ENCODE measurements around the gene LAMA2. TPM values are rescaled to one million over a fixed set of nuclear protein-coding genes. Genes with fewer than 3 reads are reported as not detected.

The LAMA2 gene
- total and polyA plus RNA-seq, 7 donors, result 0.46 to 131 (median 59.6) TPM

DNA sequence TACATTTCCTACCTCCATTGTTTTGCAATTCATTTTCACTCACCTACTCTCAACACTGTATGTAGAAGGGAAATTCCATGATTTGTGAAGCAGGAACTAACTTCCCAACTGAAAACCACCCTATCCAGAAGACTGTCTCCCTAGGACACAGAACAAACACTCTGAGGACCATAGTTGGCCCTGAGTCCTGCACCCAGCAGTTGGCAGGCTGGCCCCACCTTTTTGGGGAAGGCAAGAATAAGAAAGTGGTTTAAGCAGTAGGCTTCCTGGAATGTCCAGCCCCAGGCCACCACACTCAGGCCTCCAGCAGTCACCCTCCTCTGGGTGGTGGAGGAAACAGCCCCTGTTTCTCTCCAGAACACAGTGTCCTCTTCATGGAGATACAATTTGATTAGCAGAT is 568.2 kb downstream of the LAMA2 start:
- Histone ChIP-seq H3K4me1 (no peaks in the 10 kb centered on the region), H3K9me3 (no peaks in the 10 kb centered on the region), H3K36me3 (no peaks in the 10 kb centered on the region), H3K4me3 (no peak overlapping the region), H3K27ac (no peak overlapping the region), H3K27me3 (no peaks in the 10 kb centered on the region)
- intact Hi-C loops (cut with DNase I), result no loop called here
- TF ChIP-seq EP300 (IDR thresholded peaks at IDR 0.05) (no peak), POLR2A (IDR thresholded peaks at IDR 0.05) (no peak), POLR2AphosphoS5 (IDR thresholded peaks at IDR 0.05) (no peak)
- TF ChIP-seq, protein P1, sequence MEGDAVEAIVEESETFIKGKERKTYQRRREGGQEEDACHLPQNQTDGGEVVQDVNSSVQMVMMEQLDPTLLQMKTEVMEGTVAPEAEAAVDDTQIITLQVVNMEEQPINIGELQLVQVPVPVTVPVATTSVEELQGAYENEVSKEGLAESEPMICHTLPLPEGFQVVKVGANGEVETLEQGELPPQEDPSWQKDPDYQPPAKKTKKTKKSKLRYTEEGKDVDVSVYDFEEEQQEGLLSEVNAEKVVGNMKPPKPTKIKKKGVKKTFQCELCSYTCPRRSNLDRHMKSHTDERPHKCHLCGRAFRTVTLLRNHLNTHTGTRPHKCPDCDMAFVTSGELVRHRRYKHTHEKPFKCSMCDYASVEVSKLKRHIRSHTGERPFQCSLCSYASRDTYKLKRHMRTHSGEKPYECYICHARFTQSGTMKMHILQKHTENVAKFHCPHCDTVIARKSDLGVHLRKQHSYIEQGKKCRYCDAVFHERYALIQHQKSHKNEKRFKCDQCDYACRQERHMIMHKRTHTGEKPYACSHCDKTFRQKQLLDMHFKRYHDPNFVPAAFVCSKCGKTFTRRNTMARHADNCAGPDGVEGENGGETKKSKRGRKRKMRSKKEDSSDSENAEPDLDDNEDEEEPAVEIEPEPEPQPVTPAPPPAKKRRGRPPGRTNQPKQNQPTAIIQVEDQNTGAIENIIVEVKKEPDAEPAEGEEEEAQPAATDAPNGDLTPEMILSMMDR (IDR thresholded peaks at IDR 0.05), result no peak
- no peak for DNase-seq

DNA sequence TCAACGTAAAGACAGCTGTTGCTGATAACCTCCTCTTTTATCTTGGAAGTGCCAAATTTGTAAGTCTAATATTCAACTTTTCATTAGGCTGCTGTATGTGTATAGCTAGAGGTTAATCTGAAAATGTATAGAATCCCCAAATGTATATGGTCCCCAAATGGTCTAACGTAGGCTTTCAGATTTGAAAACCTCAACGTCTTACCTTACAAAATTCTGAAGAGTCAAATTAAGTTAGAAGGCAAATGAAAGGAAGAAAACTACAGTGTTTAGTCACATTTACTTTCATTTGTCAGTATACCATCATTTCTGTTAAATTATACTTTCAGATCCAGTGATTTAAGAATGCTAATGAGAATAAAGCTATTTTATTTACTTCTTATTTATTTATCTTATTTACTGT is 570.1 kb downstream of the LAMA2 start:
- 74 to 81% methylated on average over 3 of the region's 3 CpGs for WGBS, 2 donors
- intact Hi-C loops (cut with DNase I), result no loop called here
- Histone ChIP-seq H3K4me1 (no peaks in the 10 kb centered on the region), H3K27me3 (no peaks in the 10 kb centered on the region), H3K9me3 (no peaks in the 10 kb centered on the region), H3K27ac (no peak overlapping the region), H3K36me3 (no peaks in the 10 kb centered on the region), H3K4me3 (no peak overlapping the region)
- TF ChIP-seq POLR2A (IDR thresholded peaks at IDR 0.05), result no peak
- TF ChIP-seq, protein P1 (IDR thresholded peaks at IDR 0.05), result no peak
- TF ChIP-seq POLR2AphosphoS5 (IDR thresholded peaks at IDR 0.05), result no peak
- no peak for DNase-seq

DNA sequence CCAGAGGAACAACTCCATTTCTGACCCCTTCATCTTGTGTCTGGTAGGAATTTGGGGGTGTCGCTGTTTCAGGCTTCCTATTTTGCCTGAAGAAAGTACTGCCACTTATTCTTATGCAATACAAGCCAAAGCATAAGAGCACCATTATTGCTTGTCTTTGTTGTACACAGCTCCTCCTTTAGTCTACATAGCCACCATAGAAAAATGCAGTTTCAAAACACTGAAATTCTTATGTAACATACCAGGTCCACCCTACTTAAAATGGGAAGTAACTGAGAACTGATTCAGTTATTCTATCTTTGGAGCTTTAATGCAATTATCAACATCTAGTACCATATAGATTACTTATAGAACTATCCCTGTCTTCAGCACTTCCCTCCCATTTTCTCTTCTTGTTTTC is 571.5 kb downstream of the LAMA2 start:
- H3K4me1 ChIP-seq, result no peaks in the 10 kb centered on the region

DNA sequence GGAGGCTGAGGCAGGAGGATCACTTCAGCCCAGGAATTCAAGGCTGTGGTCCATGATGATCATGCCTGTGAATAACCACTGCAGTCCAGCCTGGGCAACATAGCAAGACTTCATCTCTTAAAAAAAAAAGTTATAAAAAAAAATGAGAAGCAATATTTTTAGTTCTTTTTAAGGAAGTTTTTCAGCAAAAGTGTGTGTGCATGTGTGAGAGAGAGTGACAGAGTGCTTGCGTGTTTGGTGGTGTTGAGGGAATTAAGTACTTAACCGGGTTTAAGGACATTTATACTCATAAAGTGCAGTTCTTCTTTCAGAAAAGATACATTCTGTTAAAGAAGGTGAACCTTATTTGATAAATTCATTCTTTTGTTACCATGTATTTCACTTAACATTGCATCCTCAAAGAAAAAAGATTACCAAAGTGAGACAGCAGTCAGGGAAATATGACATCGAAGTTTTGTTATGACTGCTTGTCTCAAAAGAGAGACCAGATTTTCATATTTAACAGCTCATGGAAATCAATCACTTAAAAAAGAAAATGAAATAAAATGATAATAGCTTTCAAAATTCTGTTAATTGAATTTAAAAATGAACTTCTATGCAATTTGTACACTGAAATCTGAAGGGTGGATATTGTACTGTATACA is 572.3 kb downstream of the LAMA2 start:
- 60 to 78% methylated on average over 3 of the region's 3 CpGs for WGBS, 2 donors
- Histone ChIP-seq H3K4me1 (no peaks in the 10 kb centered on the region), H3K9me3 (no peaks in the 10 kb centered on the region), H3K36me3 (no peaks in the 10 kb centered on the region), H3K27me3 (no peaks in the 10 kb centered on the region), H3K27ac (no peak overlapping the region), H3K4me3 (no peak overlapping the region)
- no peak for TF ChIP-seq EP300 (IDR thresholded peaks at IDR 0.05)
- no peak for TF ChIP-seq POLR2AphosphoS5 (IDR thresholded peaks at IDR 0.05)
- TF ChIP-seq, protein P1 (IDR thresholded peaks at IDR 0.05), result no peak
- TF ChIP-seq POLR2A (IDR thresholded peaks at IDR 0.05), result no peak
- no peak for DNase-seq
- intact Hi-C loops (cut with DNase I), result no loop called here

More for the DNA sequence above, 571.5 kb downstream of the LAMA2 start:
- intact Hi-C loops (cut with DNase I), result no loop called here
- Histone ChIP-seq H3K36me3 (no peaks in the 10 kb centered on the region), H3K4me3 (no peak overlapping the region), H3K27ac (no peak overlapping the region), H3K9me3 (no peaks in the 10 kb centered on the region), H3K27me3 (no peaks in the 10 kb centered on the region)
- no peak for TF ChIP-seq EP300 (IDR thresholded peaks at IDR 0.05)
- no peak for TF ChIP-seq POLR2A (IDR thresholded peaks at IDR 0.05)
- TF ChIP-seq, protein P1 (IDR thresholded peaks at IDR 0.05), result no peak
- TF ChIP-seq POLR2AphosphoS5 (IDR thresholded peaks at IDR 0.05), result no peak
- DNase-seq, result no peak
- WGBS, 2 donors, result 86 to 87% methylated on average over 1 of the region's 1 CpG

DNA sequence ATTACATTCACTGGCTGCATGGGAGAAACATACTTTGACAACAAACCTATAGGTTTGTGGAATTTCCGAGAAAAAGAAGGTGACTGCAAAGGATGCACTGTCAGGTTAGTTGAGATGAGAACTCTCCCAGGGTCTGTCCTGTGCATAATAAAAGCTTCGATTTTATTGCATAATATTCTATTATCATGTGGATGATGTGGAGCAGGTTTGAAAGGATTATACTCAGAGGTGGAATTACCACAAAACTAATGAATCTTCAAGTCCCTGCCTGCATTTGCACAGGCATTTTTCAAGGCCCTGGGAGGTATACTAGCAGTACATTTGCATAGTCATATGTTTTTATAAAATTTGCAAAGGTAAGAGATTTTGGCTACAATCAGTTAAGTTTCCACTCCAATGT is 577.3 kb downstream of the LAMA2 start:
- no peaks in the 10 kb centered on the region for H3K4me1 ChIP-seq
- H3K27ac ChIP-seq, result no peak overlapping the region
- H3K36me3 ChIP-seq, result peaks cover 0 to 8% (median 0%) of the 10 kb centered on the region in 4 donors
- intact Hi-C loops (cut with DNase I), result no loop called here
- no peak overlapping the region for H3K4me3 ChIP-seq
- DNase-seq, result no peak
- H3K9me3 ChIP-seq, result no peaks in the 10 kb centered on the region
- TF ChIP-seq POLR2AphosphoS5 (IDR thresholded peaks at IDR 0.05) (no peak), EP300 (IDR thresholded peaks at IDR 0.05) (no peak), POLR2A (IDR thresholded peaks at IDR 0.05) (no peak)
- TF ChIP-seq, protein P1 (IDR thresholded peaks at IDR 0.05), result no peak
- H3K27me3 ChIP-seq, result no peaks in the 10 kb centered on the region
- 75 to 76% methylated on average over 2 of the region's 2 CpGs for WGBS, 2 donors

Measured in sigmoid colon (tissue), 7 donors.